Psoas muscle (tissue), 8 donors: Measurements from ENCODE around the gene ZP1. TPM values are rescaled to one million over a fixed set of nuclear protein-coding genes. Genes with fewer than 3 reads are reported as not detected.

Source experiments
- ATAC-seq, 4 donors: fragments of 200-7000 bp; cut with Tn5 transposase; one replicate each; pipeline ENCODE4 v1.9.1; 2020; ENCODE audit warnings: moderate library complexity in 3 of 4, mild to moderate bottlenecking in 2 of 4
- DNase-seq, 2 donors: peaks; one replicate each; pipeline ENCODE4 v3.0.0-alpha.2; 2020
- H3K27ac ChIP-seq: fragments of 200-600 bp; one replicate; pipeline ENCODE4 v1.8.0; 2022
- H3K27me3 ChIP-seq, 3 donors: fragments of 200-600 bp in 1 of 3; one replicate each; pipeline versions ENCODE4 v1.6.1 to v1.8.0; 2013 to 2022; ENCODE audit warnings: low read length in 2 of 3, mild to moderate bottlenecking in 2 of 3, moderate library complexity in 1 of 3; ENCODE audit not compliant: insufficient read depth in 3 of 3
- H3K36me3 ChIP-seq, 2 donors: fragments of 200-600 bp in 1 of 2; one replicate each; pipeline versions ENCODE4 v1.6.1 to v1.8.0; 2013 to 2022; ENCODE audit warnings: low read depth in 1 of 2, mild to moderate bottlenecking in 1 of 2, moderate library complexity in 1 of 2; ENCODE audit not compliant: insufficient read depth in 1 of 2
- H3K4me1 ChIP-seq: fragments of 200-600 bp; one replicate; pipeline ENCODE4 v1.8.0; 2022
- H3K4me3 ChIP-seq: fragments of 200-600 bp; one replicate; pipeline ENCODE4 v1.8.0; 2022; ENCODE audit warnings: mild to moderate bottlenecking
- H3K9me3 ChIP-seq: fragments of 200-600 bp; one replicate; pipeline ENCODE4 v1.8.0; 2022
- WGBS, 3 donors: extraction: QIAGEN DNeasy Blood & Tissue Kit; methylation state at CpG; one replicate each; pipeline versions ENCODE4 v1.1.6 to v1.1.7; 2013; 5-methylcytosine and 5-hydroxymethylcytosine counted together
- intact Hi-C, 2 donors: fragments of 100-400 bp; cut with DNase I; formaldehyde crosslinking; loops; one replicate each; pipeline versions ENCODE4 v1.11.0 to v1.14.2; 2022
- polyA plus RNA-seq, 3 donors: library from polyadenylated mRNA; stranded (reverse); fragments of 200-250 nt; gene quantifications; one replicate each; pipeline ENCODE4 v1.2.3, GENCODE V29; 2013
- total RNA-seq, 4 donors: library from RNA; stranded (reverse); fragmentation: NEBNext Ultra II Directional in 2 of 4; extraction: Animal tissue kit (Norgen Biotek cat#: 25700) in 2 of 4; gene quantifications; one replicate each; pipeline versions ENCODE4 v1.2.1 to v1.2.4, GENCODE V29; 2021 to 2023
- TF ChIP-seq, protein P1 (sequence below): fragments of 200-600 bp; IDR thresholded peaks from one replicate; pipeline ENCODE4 v1.8.0; 2022; ENCODE audit warnings: antibody characterized with exemption
- donor health status: healthy with polysubstance abuse.
- donor health status: DM: no; HTN: no; CAD: no; lungs with moderate emphysema.
- donor health status: Bipolar disorder and iron deficiency.
- donor health status: healthy.
- donor health status: DM: yes; HTN: yes; CAD: no.
- donor health status: DM: no; HTN: no; CAD: no.
- donor health status: DM: no; HTN: no; CAD: no.
- donor health status: DM: yes; HTN: yes; CAD: no.

The ZP1 gene
- total and polyA plus RNA-seq, 7 donors: 0.18 to 0.52 (median 0.29) TPM; not detected in 3

DNA sequence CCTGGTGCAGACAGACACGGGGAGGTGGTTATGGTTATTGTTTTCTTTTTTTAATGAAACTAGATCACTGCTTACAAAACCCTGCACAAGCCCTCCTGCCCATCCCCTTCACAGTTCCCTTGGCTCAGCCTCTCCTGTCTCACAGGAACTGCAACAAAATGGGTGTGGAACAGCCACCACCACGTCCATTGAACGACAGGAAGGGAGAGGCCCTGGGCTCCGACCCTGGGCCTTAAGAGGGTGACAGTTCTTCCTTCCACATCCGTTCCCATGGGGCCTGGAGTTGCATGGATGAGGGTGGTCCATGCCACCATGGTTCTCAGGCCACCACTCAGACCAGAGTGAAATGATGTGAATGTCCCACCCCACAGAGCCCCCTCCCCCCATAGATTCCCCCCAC is 23.4 kb downstream of the ZP1 start:
- Histone ChIP-seq H3K36me3 (peaks cover 3 to 72% of the 10 kb centered on the region in 2 donors), H3K9me3 (no peaks in the 10 kb centered on the region), H3K27ac (no peak overlapping the region), H3K4me3 (no peak overlapping the region), H3K27me3 (no peaks in the 10 kb centered on the region), H3K4me1 (no peaks in the 10 kb centered on the region)
- 57 to 63% (median 61%) methylated on average over 4 to 5 of the region's 5 CpGs for WGBS, 3 donors
- intact Hi-C loops: no loop called here
- no peak for ATAC-seq
- TF ChIP-seq, protein P1, sequence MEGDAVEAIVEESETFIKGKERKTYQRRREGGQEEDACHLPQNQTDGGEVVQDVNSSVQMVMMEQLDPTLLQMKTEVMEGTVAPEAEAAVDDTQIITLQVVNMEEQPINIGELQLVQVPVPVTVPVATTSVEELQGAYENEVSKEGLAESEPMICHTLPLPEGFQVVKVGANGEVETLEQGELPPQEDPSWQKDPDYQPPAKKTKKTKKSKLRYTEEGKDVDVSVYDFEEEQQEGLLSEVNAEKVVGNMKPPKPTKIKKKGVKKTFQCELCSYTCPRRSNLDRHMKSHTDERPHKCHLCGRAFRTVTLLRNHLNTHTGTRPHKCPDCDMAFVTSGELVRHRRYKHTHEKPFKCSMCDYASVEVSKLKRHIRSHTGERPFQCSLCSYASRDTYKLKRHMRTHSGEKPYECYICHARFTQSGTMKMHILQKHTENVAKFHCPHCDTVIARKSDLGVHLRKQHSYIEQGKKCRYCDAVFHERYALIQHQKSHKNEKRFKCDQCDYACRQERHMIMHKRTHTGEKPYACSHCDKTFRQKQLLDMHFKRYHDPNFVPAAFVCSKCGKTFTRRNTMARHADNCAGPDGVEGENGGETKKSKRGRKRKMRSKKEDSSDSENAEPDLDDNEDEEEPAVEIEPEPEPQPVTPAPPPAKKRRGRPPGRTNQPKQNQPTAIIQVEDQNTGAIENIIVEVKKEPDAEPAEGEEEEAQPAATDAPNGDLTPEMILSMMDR: no peak
- no peak for DNase-seq

DNA sequence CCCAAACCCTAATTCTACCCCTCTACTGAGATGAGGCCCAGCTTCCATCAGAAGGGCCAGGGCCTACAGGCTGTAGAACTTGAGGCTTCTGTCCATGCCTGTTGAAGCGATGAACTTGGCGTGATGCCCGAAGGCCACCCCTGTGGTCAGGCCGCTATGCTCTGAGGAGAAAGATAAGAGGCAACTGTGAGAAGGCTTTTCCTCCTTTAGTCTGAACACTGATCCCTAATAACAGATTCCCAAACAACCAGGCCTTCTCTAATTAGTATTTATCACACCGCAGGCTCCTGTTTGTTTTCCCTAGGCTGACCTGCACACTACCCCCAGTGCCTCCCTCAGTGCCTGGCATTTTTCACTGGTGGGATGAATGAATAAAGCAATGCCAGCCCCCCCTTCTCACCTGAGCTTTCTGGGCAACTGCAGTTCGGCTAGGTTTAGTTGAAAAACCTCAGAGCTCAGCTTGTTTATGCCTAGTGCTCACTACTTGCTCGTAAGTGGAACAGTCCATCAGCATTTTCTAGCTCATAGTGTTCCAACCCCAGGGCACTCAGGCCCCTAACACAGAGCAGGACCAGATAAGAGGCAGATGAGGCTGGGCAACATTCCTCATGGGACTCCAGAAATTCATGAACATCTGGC is 23.9 kb downstream of the ZP1 start:
- ATAC-seq (no peak), DNase-seq (no peak)
- TF ChIP-seq, protein P1: no peak
- Histone ChIP-seq H3K27ac (no peak overlapping the region), H3K36me3 (peaks cover 3 to 77% of the 10 kb centered on the region in 2 donors), H3K9me3 (no peaks in the 10 kb centered on the region), H3K4me3 (no peak overlapping the region), H3K27me3 (no peaks in the 10 kb centered on the region), H3K4me1 (no peaks in the 10 kb centered on the region)
- intact Hi-C loops: no loop called here
- 79 to 94% (median 86%) methylated on average over 7 of the region's 7 CpGs for WGBS, 3 donors

DNA sequence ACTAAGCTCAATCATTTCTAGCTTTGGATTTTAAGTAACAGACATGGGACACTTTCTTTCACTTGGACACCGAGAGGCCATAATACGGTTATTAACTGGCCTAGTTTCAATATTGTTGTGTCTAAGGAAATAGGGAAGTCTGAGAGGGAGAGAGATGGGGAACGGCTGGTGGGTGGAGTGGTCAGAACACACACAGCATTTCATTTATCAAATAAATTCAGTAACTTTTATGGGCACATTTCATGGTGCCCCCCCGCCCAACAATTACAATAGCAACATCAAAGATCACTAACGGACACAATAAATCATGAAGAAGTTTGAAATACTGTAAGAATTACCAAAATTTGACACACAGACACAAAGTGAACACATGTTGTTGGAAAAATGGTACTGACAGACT is 28.3 kb downstream of the ZP1 start:
- intact Hi-C loops: loop anchor here (5.0 kb wide), 2 partner anchors 63 to 118 kb away; no protein-coding TSS in a partner anchor
- Histone ChIP-seq H3K9me3 (no peaks in the 10 kb centered on the region), H3K4me1 (no peaks in the 10 kb centered on the region), H3K27me3 (no peaks in the 10 kb centered on the region), H3K36me3 (peaks cover 16 to 97% of the 10 kb centered on the region in 2 donors), H3K27ac (no peak overlapping the region), H3K4me3 (no peak overlapping the region)
- DNase-seq (no peak), ATAC-seq (no peak)
- WGBS, 3 donors: 87 to 90% (median 90%) methylated on average over 5 of the region's 5 CpGs
- TF ChIP-seq, protein P1: no peak

DNA sequence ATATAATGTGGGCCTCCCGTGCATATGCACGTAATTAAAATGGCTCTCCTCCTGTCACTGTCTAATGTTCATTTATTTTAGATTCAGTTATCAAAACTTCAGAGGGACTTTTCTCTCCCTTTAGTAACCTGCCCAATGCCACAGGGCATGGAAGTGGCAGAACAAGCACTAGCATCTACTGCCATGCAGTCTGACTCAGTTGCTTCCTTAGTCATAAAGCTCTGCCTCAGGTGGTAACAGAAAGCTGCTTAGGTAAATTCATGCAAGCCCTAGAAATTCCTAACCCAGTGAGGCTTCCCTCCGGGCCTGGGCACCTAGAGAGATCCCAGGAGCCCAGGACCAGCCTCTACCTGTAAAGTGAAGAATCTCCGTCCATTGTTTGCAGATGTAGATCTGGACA is 30.2 kb downstream of the ZP1 start:
- H3K9me3 ChIP-seq: no peaks in the 10 kb centered on the region
- no peak overlapping the region for H3K27ac ChIP-seq
- H3K27me3 ChIP-seq: no peaks in the 10 kb centered on the region
- intact Hi-C loops: loop anchor here (5.0 kb wide), 2 partner anchors 65 to 120 kb away; no protein-coding TSS in a partner anchor
- WGBS, 3 donors: 87 to 94% (median 92%) methylated on average over 4 of the region's 4 CpGs
- no peak overlapping the region for H3K4me3 ChIP-seq
- TF ChIP-seq, protein P1: no peak
- no peaks in the 10 kb centered on the region for H3K4me1 ChIP-seq
- no peak for DNase-seq
- no peak for ATAC-seq
- H3K36me3 ChIP-seq: peaks cover 23 to 99% of the 10 kb centered on the region in 2 donors
